WTC11 (cell line): Measurements from ENCODE around the gene MCMBP. TPM values are rescaled to one million over a fixed set of nuclear protein-coding genes. Genes with fewer than 3 reads are reported as not detected.

ENCODE experiments used
- ATAC-seq: fragments of 200-7000 bp; cut with Tn5 transposase; 2 replicates; pipeline ENCODE4 v1.10.0; 2021; ENCODE audit warnings: mild to moderate bottlenecking, moderate library complexity
- CTCF ChIA-PET: fragments of 300-600 bp; sonication (Branson Sonifier 250); formaldehyde crosslinking; loops from one replicate; lab custom pipeline; 2021; ENCODE audit warnings: antibody characterized with exemption; lab: Charles Lee
- POLR2A ChIA-PET: fragments of 350-600 bp; sonication (Branson Sonifier 250); formaldehyde crosslinking; loops from one replicate; lab custom pipeline; 2021; ENCODE audit warnings: antibody characterized with exemption; lab: Charles Lee
- DNase-seq: peaks from one replicate; pipeline ENCODE4 v3.0.0; 2021; ENCODE audit warnings: low spot score
- H3K27ac Mint-ChIP-seq: 2 replicates; pipeline ENCODE4 v1.8.0; 2021; ENCODE audit warnings: mixed read lengths
- H3K27me3 Mint-ChIP-seq: 2 replicates; pipeline ENCODE4 v1.8.0; 2021; ENCODE audit warnings: low read depth, mild to moderate bottlenecking, moderate library complexity, mixed read lengths
- H3K36me3 Mint-ChIP-seq: 2 replicates; pipeline ENCODE4 v1.8.0; 2021; ENCODE audit warnings: mixed read lengths
- H3K4me1 Mint-ChIP-seq: 2 replicates; pipeline ENCODE4 v1.8.0; 2022; ENCODE audit warnings: mixed read lengths
- H3K4me3 Mint-ChIP-seq: 2 replicates; pipeline ENCODE4 v1.8.0; 2021; ENCODE audit warnings: mild to moderate bottlenecking, moderate library complexity, mixed read lengths
- H3K9me3 Mint-ChIP-seq: 2 replicates; pipeline ENCODE4 v1.8.0; 2021; ENCODE audit warnings: mixed read lengths
- AR ChIP-seq: fragments of 250-450 bp; sonication (Bioruptor Pico); IDR thresholded peaks from 2 replicates; pipeline ENCODE4 v1.9.0; 2021; ENCODE audit warnings: mild to moderate bottlenecking
- ATF6 ChIP-seq: sonication (generic); formaldehyde crosslinking; IDR thresholded peaks from 2 replicates; pipeline ENCODE4 v1.8.1; 2023; ENCODE audit warnings: mild to moderate bottlenecking, missing genetic modification reagents
- E2F1 ChIP-seq: sonication (generic); formaldehyde crosslinking; IDR thresholded peaks from 2 replicates; pipeline ENCODE4 v1.8.0; 2022; ENCODE audit warnings: mild to moderate bottlenecking, missing genetic modification reagents
- E2F4 ChIP-seq: sonication (generic); formaldehyde crosslinking; IDR thresholded peaks from 2 replicates; pipeline ENCODE4 v1.8.1; 2022; ENCODE audit warnings: low read depth, mild to moderate bottlenecking, moderate library complexity, missing genetic modification reagents, borderline replicate concordance
- ELF4 ChIP-seq: sonication (generic); formaldehyde crosslinking; IDR thresholded peaks from 2 replicates; pipeline ENCODE4 v1.8.1; 2022; ENCODE audit warnings: low read depth, mild to moderate bottlenecking, moderate library complexity, missing genetic modification reagents
- EMX1 ChIP-seq: fragments of 250-450 bp; sonication (Bioruptor Pico); IDR thresholded peaks from 2 replicates; pipeline ENCODE4 v1.8.0; 2021; ENCODE audit warnings: mild to moderate bottlenecking
- HMGA2 ChIP-seq: fragments of 250-450 bp; sonication (Bioruptor Pico); IDR thresholded peaks from 2 replicates; pipeline ENCODE4 v1.4.0; 2021; ENCODE audit warnings: mild to moderate bottlenecking, moderate library complexity
- IRF2 ChIP-seq: sonication (generic); formaldehyde crosslinking; IDR thresholded peaks from 2 replicates; pipeline ENCODE4 v1.8.0; 2022; ENCODE audit warnings: low read depth, missing genetic modification reagents, borderline replicate concordance
- MXD4 ChIP-seq: fragments of 250-450 bp; sonication (Bioruptor Pico); IDR thresholded peaks from 2 replicates; pipeline ENCODE4 v1.8.0; 2021; ENCODE audit warnings: mild to moderate bottlenecking, moderate library complexity, borderline replicate concordance
- NFATC4 ChIP-seq: fragments of 250-450 bp; sonication (Bioruptor Pico); IDR thresholded peaks from 2 replicates; pipeline ENCODE4 v1.9.0; 2021; ENCODE audit warnings: mild to moderate bottlenecking
- NR1H2 ChIP-seq: sonication (generic); formaldehyde crosslinking; IDR thresholded peaks from 2 replicates; pipeline ENCODE4 v1.9.0; 2021; ENCODE audit warnings: mild to moderate bottlenecking, moderate library complexity, missing genetic modification reagents
- RELA ChIP-seq: sonication (generic); formaldehyde crosslinking; IDR thresholded peaks from 2 replicates; pipeline ENCODE4 v1.8.1; 2022; ENCODE audit warnings: missing genetic modification reagents, mild to moderate bottlenecking, borderline replicate concordance
- TEAD1 ChIP-seq: sonication (generic); formaldehyde crosslinking; IDR thresholded peaks from 2 replicates; pipeline ENCODE4 v1.8.0; 2022; ENCODE audit warnings: mild to moderate bottlenecking, missing genetic modification reagents
- ZNF121 ChIP-seq: sonication (generic); formaldehyde crosslinking; IDR thresholded peaks from 2 replicates; pipeline ENCODE4 v1.8.0; 2023; ENCODE audit warnings: missing genetic modification reagents
- total RNA-seq: library from RNA; stranded (reverse); gene quantifications from 3 replicates; pipeline ENCODE4 v1.2.3, GENCODE V29; 2021
- TF ChIP-seq, protein P1 (sequence below): fragments of 250-450 bp; sonication (Bioruptor Pico); IDR thresholded peaks from 2 replicates; pipeline ENCODE4 v1.9.0; 2021; ENCODE audit warnings: mild to moderate bottlenecking
- TF ChIP-seq, protein P2 (sequence below): sonication (generic); formaldehyde crosslinking; IDR thresholded peaks from 2 replicates; pipeline ENCODE4 v1.8.1; 2023; ENCODE audit warnings: mild to moderate bottlenecking, missing genetic modification reagents, borderline replicate concordance
- TF ChIP-seq, protein P3 (sequence below): sonication (generic); formaldehyde crosslinking; IDR thresholded peaks from 2 replicates; pipeline ENCODE4 v1.8.1; 2022; ENCODE audit warnings: missing genetic modification reagents, borderline replicate concordance
- TF ChIP-seq, protein P4 (sequence below): sonication (generic); formaldehyde crosslinking; IDR thresholded peaks from 2 replicates; pipeline ENCODE4 v1.8.1; 2022; ENCODE audit warnings: low read depth, missing genetic modification reagents, borderline replicate concordance

The MCMBP gene
- total RNA-seq, 1 experiment from 2014 or later, result 64.7 TPM

- TF ChIP-seq, protein P1, sequence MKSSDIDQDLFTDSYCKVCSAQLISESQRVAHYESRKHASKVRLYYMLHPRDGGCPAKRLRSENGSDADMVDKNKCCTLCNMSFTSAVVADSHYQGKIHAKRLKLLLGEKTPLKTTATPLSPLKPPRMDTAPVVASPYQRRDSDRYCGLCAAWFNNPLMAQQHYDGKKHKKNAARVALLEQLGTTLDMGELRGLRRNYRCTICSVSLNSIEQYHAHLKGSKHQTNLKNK, result no peak
- TF ChIP-seq ATF6 (CRISPR knock-in tag) (no peak), MXD4 (no peak), EMX1 (CRISPR knock-in tag) (no peak), TEAD1 (CRISPR knock-in tag) (no peak), AR (CRISPR knock-in tag) (no peak), ZNF121 (CRISPR knock-in tag) (no peak), RELA (CRISPR knock-in tag) (no peak), IRF2 (CRISPR knock-in tag) (no peak), HMGA2 (CRISPR knock-in tag) (no peak)
- TF ChIP-seq, protein P2, sequence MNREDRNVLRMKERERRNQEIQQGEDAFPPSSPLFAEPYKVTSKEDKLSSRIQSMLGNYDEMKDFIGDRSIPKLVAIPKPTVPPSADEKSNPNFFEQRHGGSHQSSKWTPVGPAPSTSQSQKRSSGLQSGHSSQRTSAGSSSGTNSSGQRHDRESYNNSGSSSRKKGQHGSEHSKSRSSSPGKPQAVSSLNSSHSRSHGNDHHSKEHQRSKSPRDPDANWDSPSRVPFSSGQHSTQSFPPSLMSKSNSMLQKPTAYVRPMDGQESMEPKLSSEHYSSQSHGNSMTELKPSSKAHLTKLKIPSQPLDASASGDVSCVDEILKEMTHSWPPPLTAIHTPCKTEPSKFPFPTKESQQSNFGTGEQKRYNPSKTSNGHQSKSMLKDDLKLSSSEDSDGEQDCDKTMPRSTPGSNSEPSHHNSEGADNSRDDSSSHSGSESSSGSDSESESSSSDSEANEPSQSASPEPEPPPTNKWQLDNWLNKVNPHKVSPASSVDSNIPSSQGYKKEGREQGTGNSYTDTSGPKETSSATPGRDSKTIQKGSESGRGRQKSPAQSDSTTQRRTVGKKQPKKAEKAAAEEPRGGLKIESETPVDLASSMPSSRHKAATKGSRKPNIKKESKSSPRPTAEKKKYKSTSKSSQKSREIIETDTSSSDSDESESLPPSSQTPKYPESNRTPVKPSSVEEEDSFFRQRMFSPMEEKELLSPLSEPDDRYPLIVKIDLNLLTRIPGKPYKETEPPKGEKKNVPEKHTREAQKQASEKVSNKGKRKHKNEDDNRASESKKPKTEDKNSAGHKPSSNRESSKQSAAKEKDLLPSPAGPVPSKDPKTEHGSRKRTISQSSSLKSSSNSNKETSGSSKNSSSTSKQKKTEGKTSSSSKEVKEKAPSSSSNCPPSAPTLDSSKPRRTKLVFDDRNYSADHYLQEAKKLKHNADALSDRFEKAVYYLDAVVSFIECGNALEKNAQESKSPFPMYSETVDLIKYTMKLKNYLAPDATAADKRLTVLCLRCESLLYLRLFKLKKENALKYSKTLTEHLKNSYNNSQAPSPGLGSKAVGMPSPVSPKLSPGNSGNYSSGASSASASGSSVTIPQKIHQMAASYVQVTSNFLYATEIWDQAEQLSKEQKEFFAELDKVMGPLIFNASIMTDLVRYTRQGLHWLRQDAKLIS (CRISPR knock-in tag), result no peak
- TF ChIP-seq, protein P3, sequence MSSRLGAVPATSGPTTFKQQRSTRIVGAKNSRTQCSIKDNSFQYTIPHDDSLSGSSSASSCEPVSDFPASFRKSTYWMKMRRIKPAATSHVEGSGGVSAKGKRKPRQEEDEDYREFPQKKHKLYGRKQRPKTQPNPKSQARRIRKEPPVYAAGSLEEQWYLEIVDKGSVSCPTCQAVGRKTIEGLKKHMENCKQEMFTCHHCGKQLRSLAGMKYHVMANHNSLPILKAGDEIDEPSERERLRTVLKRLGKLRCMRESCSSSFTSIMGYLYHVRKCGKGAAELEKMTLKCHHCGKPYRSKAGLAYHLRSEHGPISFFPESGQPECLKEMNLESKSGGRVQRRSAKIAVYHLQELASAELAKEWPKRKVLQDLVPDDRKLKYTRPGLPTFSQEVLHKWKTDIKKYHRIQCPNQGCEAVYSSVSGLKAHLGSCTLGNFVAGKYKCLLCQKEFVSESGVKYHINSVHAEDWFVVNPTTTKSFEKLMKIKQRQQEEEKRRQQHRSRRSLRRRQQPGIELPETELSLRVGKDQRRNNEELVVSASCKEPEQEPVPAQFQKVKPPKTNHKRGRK (CRISPR knock-in tag), result no peak
- TF ChIP-seq, protein P4, sequence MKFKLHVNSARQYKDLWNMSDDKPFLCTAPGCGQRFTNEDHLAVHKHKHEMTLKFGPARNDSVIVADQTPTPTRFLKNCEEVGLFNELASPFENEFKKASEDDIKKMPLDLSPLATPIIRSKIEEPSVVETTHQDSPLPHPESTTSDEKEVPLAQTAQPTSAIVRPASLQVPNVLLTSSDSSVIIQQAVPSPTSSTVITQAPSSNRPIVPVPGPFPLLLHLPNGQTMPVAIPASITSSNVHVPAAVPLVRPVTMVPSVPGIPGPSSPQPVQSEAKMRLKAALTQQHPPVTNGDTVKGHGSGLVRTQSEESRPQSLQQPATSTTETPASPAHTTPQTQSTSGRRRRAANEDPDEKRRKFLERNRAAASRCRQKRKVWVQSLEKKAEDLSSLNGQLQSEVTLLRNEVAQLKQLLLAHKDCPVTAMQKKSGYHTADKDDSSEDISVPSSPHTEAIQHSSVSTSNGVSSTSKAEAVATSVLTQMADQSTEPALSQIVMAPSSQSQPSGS (CRISPR knock-in tag), result no peak
Observed at GRCh38 chr10:119801998-119802538, 70.6 kb downstream of the MCMBP start (continued).

- CTCF ChIA-PET, result interaction anchor here (1.0 to 1.7 kb wide), 2 partner anchors 50 to 114 kb away, joined by 4 to 8 read pairs; no protein-coding TSS in a partner anchor
- H3K9me3 Mint-ChIP-seq, result no peaks in the 10 kb centered on the region
- peaks cover 20% of the 10 kb centered on the region for H3K36me3 Mint-ChIP-seq
- TF ChIP-seq E2F1 (CRISPR knock-in tag) (no peak), ELF4 (CRISPR knock-in tag) (no peak), NR1H2 (CRISPR knock-in tag) (no peak), NFATC4 (CRISPR knock-in tag) (no peak), E2F4 (no peak)
- TF ChIP-seq, all 79 proteins: peak for 0
- Mint-ChIP-seq H3K4me3 (no peak overlapping the region), H3K4me1 (no peaks in the 10 kb centered on the region), H3K27me3 (no peaks in the 10 kb centered on the region), H3K27ac (no peak overlapping the region)
- POLR2A ChIA-PET, result interaction anchor here (0.5 kb wide), 1 partner anchor 253 kb away, joined by 3 read pairs; no protein-coding TSS in a partner anchor
- DNase-seq (no peak), ATAC-seq (no peak)
Observed at GRCh38 chr10:119801176-119801575, 71.5 kb downstream of the MCMBP start.
